Activated CD4-positive, alpha-beta T cell treated with anti-CD3 and anti-CD28 coated beads for 1 hour (primary cell): Measurements from ENCODE around the gene OR6K3.
"Not testable (repeated sequence)": the region's sequence is repeated elsewhere in the genome, so short reads cannot be mapped to it uniquely, and the experiment has no call there.

Source experiments
- DNase-seq: peaks from one replicate; pipeline ENCODE4 v3.0.0-alpha.2; 2020

The OR6K3 gene, protein sequence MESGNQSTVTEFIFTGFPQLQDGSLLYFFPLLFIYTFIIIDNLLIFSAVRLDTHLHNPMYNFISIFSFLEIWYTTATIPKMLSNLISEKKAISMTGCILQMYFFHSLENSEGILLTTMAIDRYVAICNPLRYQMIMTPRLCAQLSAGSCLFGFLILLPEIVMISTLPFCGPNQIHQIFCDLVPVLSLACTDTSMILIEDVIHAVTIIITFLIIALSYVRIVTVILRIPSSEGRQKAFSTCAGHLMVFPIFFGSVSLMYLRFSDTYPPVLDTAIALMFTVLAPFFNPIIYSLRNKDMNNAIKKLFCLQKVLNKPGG

GRCh38 chr1:158720620-158721019 lies at the start of gene OR6K3:
Gene OR6K3 (minus strand): TSS chr1:158720720. CDS start chr1:158718115, 2,605 bp downstream.
- DNase-seq, result no peak

DNA sequence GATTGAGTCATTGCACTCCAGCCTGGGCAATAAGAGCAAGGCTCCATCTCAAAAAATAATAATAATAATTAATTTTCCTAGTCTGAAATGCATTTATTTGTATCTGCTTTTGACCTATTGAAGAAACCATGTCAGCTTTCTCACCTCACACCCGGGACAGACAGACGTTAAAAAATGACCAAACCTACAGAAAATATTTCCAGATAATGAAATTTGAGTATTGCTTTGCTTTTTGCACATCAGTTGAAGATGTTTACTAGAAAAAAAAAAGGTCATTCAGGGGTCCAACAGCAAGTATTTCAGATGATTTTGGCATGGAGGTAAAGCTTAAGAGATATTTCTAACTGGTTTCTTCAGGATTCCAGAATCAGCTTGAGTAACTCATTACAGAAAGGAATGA lies 33.9 kb upstream of the OR6K3 start, which contains the start of gene OR6K6:
Gene OR6K6 (plus strand): TSS at position 301 of the 400 bp plus-strand sequence. CDS start 168 bp downstream, outside the sequence.
- no peak for DNase-seq

DNA sequence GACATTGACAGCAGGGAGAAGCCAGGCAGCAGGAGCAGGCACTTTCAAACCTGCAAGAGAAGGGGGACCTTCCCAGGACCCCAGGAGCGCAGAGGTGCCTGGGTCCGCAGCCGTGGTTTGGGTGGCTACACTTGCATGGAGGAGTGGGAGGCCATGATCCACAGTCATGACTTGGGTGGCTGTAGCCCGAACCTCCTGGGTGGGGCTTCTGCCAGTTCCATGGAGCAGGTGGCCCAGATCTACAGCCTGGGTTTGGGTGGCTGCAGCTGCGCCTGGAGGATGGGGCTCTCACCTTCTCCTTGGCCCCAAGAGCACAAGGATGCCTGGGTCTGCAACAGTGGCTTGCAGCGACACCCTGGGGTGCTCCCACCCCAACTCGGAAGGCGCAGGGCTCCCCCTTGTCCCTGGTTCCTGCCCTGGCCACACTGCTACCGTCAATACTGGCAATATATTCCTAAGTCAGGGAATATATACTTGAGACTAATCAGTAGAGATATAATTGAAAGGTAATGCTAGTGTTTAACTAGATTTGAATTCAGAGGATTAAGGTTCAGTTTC lies 31.7 kb upstream of the OR6K3 start:
- no peak for DNase-seq

GRCh38 chr1:158735848-158736247 lies 15.3 kb upstream of the OR6K3 start:
- no peak for DNase-seq

- DNase-seq, result no peak
Measured at GRCh38 chr1:158732524-158732923, 12.0 kb upstream of the OR6K3 start.

DNA sequence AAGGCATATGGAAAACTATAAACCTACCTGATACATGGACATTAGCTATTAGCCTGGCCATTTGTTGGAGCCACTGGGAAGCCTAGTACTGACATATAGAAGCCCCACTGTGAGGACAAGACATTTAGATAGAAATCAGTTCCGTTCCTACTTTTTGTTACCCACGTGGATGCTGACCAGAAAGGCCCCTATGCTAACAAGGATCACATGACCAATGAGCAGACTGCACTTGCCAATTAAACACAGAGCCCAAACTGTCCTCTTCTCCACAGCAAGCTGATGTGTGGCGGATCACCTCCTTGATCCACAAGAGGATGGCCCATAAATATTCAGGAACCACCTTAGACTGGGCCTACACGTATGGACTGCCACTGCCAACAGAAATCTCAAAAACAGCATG lies 11.2 kb upstream of the OR6K3 start:
- DNase-seq, result no peak

- no peak for DNase-seq
Measured at GRCh38 chr1:158730453-158730852, 9.9 kb upstream of the OR6K3 start.

DNA sequence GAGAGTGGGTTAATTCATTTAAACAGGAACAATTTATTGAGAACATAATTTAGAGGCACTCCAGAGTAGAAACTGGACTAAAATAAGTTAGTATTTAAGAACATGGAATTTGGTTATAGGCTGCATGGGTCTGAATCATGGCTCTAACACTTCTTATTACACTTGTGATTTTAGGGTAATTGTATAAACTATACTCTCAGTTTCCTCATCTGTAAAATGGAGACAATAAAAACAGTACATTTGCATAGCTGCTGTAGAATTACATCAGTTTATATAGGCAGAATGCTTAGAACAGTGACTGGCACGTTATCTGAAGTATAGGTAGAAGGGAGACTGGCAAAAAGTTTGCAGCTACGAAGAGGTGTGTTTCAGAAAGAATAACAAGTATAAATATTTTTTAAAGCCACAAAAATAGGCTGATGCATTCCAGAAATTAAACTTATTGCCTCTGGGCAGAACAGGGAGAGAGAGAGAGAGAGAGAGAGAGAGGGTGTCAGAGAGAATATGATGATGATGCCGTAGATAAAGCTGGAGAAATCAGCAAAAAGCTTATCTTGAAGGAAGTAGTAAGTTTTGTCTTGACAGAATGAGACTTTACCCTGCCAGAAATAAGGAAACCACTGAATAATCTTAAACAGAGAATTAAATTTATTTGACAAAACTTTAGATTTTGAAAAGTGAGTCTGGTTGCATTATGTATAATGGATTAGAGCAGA lies 8.1 kb upstream of the OR6K3 start:
- DNase-seq, result no peak

DNA sequence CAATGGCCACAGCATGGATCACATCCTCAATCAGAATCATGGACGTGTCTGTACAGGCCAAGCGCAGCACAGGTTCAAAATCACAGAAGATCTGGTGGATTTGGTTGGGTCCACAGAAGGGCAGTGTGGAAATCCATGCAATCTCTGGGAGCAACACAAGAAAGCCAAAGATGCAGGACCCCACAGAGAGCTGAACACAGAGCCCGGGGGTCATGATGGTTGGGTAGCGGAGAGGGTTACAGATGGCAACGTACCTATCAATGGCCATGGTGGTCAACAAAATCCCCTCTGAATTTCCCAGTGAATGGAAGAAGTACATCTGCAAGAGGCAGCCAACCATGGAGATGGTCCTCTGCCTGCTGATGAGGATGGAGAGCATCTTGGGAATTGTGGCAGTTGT lies 3.9 kb upstream of the OR6K3 start:
- DNase-seq, result no peak

- DNase-seq, result no peak
Measured at GRCh38 chr1:158719664-158720063, 856 bp downstream of the OR6K3 start.

DNA sequence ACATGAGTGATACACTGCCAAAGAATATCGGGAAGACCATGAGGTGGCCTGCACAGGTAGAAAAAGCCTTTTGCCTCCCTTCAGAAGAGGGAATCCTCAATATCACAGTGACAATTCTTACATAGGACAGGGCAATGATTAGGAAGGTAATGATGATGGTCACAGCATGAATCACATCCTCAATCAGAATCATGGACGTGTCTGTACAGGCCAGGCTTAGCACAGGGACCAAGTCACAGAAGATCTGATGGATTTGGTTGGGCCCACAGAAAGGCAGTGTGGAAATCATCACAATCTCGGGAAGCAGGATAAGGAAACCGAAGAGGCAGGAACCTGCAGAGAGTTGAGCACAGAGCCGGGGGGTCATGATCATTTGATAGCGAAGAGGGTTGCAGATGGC lies 3.2 kb downstream of the OR6K3 start:
- DNase-seq, result no peak

DNA sequence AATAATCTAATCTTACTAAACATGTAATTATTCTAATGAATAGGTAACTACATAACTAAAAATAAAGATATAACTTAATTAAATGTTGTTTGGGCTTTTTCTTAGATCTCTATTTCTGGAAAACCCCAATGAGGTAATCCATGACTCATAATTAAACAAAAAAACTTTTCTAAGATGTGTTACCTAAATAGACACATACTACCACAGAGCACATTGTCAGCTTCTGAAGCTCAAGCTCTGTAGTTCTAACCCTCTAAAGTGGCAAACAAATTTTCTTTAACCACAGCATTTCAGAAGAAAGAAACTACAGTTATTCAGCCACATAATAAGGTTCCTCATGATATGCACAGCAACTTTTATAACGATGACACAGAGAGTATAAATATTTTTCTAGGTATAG lies 4.2 kb downstream of the OR6K3 start:
- no peak for DNase-seq

DNA sequence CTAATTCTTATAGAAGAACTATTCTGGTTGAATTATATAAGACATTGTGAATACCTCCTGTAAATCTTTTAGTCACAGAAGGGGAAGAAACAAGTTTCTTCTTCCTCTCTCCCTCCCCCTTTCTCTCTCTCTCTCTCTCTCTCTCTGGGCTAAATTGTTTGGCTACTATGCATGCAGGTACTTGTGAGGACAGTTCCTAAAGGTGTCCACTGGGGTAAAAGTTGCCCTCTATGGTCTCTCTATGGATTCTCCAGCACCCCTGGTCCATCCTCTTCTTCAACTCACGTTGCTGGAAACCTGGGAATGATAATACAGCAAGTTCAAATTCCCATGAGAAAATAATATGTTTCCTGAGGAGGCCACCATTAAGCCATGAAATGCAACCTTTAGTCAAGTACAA lies 5.8 kb downstream of the OR6K3 start:
- DNase-seq, result no peak

DNA sequence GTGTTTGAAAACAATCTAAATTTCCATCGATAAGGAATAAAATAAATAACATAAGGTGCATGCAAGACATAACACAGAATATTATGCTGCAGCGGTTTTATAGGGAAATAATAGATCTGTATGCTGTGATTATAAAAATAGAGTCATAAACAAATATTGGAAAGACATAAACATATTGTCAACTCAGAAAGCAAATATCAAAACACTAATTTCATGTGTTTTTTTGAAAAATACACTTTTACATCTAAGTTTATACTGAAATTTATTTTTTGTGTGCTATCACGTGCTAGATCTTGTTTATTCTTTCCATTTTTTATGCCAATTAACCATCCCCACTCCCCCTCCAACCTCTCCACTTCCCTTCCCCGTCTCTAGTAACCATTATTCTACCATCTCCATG lies 9.4 kb downstream of the OR6K3 start:
- no peak for DNase-seq

GRCh38 chr1:158706096-158706495 lies 14.4 kb downstream of the OR6K3 start:
- DNase-seq, result no peak

DNA sequence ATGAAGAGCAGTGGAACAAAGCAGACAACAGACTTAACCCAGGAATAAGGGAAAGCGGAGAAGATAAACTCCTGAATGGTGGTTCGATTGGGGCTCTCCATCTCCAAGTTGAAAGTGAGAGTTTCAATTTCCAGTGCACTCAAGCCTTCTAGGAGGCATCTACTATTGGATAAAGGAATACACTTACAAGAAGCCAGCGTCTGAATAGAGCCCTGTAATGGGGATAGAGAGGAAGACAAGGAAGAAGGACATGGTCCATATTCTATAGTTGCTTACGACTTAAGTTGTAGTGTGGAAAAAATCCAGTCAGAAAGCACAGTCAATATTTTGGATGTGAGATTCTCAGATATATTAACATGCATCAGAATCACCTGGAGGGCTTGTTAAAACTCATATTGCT lies 20.0 kb downstream of the OR6K3 start, which contains the start of gene OR6K2:
Gene OR6K2 (minus strand): TSS at position 101 of the 400 bp plus-strand sequence. CDS start 0 bp downstream, at position 101.
- DNase-seq, result no peak

DNA sequence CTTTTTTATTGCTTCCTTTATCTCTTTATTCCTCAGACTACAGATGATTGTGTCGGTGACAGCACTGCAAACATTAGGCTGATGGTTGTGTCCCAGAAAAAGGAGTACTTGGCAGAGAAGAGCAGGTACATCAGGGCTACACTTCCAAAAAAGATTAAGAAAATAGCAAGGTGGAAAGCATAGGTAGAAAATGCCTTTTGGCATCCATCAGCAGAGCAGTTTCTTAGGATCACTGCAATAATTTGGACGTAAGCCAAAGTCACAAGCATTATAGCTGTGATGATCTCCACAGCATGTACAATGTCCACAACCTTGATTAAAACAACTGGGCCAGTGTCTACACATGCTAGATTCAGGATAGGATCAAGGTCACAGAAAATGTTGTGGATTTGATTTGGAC lies 25.9 kb downstream of the OR6K3 start:
- no peak for DNase-seq

- DNase-seq, result no peak
Measured at GRCh38 chr1:158692356-158692755, 28.2 kb downstream of the OR6K3 start.

- DNase-seq, result no peak
Measured at GRCh38 chr1:158691907-158692306, 28.6 kb downstream of the OR6K3 start.

DNA sequence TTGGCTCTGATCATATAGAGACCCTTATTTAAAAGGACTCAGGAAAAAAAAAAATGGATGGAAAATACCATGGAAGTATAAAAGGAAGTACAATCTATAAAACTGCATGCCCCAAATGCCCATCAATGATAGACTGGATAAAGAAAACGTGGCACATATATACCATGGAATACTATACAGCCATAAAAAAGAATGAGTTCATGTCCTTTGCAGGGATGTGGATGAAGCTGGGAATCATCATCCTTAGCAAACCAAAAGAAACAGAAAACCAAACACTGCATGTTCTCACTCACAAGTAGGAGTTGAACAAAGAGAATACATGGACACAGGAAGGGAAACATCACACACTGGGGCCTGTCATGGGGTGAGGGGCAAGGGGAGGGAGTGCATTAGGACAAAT lies 29.4 kb downstream of the OR6K3 start:
- not testable (repeated sequence) for DNase-seq

GRCh38 chr1:158689875-158690274 lies 30.6 kb downstream of the OR6K3 start:
- DNase-seq, result no peak

- DNase-seq, result no peak
Measured at GRCh38 chr1:158689110-158689509, 31.4 kb downstream of the OR6K3 start.

GRCh38 chr1:158688343-158688742 lies 32.2 kb downstream of the OR6K3 start:
- not testable (repeated sequence) for DNase-seq

DNA sequence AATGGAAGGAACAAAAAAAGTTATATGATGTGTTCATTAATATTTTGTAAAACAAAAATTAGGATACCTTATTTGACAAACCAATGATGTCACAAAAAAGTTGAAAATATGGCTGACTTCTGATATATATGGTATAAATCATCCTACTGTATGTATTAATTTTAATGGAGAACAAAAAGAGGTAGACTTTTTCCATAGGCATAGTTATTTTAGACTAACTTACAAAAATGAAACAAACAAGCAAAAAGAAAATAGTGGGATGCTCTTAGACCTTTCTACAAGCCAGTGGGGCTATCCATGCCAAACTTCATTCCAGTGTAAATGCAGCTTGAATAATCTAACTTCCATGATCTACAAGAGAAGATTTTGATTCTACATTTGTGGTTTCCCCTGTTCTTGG lies 33.5 kb downstream of the OR6K3 start:
- DNase-seq, result no peak
